Left colon (tissue), 2 donors: ENCODE measurements around the gene MAL. TPM values are rescaled to one million over a fixed set of nuclear protein-coding genes. Genes with fewer than 3 reads are reported as not detected.
A peak's percentile ranks its signal among the peaks of the same experiment; 100 is the strongest.

ENCODE experiments used
- ATAC-seq: fragments of 200-7000 bp; cut with Tn5 transposase; one replicate; pipeline ENCODE4 v1.9.1; 2020; ENCODE audit warnings: mild to moderate bottlenecking, moderate library complexity
- DNase-seq, 2 donors: peaks; one replicate each; pipeline ENCODE4 v3.0.0-alpha.2; 2020
- intact Hi-C, 2 donors: fragments of 100-400 bp; cut with DNase I in 1 of 2; cut with micrococcal nuclease in 1 of 2; formaldehyde crosslinking; loops; one replicate each; pipeline versions ENCODE4 v1.11.2 to v1.14.0; 2022; cut with DNase I, micrococcal nuclease
- long read RNA-seq: library from polyadenylated mRNA; unstranded; transcript quantifications from one replicate; pipeline ENCODE4 v2.0.0, GENCODE V29; 2021
- total RNA-seq, 2 donors: library from RNA; stranded (reverse); fragmentation: NEBNext Ultra II Directional; extraction: Animal tissue kit (Norgen Biotek cat#: 25700); gene quantifications; one replicate each; pipeline ENCODE4 v1.2.1, GENCODE V29; 2021
- donor health status: DM: no; HTN: no; CAD: no.
- donor health status: DM: yes; HTN: yes; CAD: no.

Gene MAL
- 1 to 10 TPM; 1.6 to 4.2 TPM for total RNA-seq
- long read RNA-seq = 0 reads

GRCh38 chr2:95025406-95026319 is at the start of gene MAL:
Gene MAL, plus strand, starts transcription at chr2:95025708. Its CDS starts 85 bp downstream, at chr2:95025793.
- intact Hi-C loops = loop anchor here in 1 of 2 donors (10.0 kb wide), 1 partner anchor 79 kb away; no protein-coding TSS in a partner anchor
- ATAC-seq (peak; percentile 31), DNase-seq (peak in 1 of 2 donors; percentile 20)

- intact Hi-C loops = no loop called here
- ATAC-seq = no peak
- no peak for DNase-seq
These were observed 47.7 kb upstream of the MAL start for GRCh38 chr2:94977826-94978225.

GRCh38 chr2:94978917-94979316 is 46.6 kb upstream of the MAL start:
- DNase-seq = no peak
- ATAC-seq = no peak
- intact Hi-C loops = no loop called here

GRCh38 chr2:94979406-94980375 is 45.8 kb upstream of the MAL start:
- intact Hi-C loops = no loop called here
- no peak for ATAC-seq
- DNase-seq = no peak

GRCh38 chr2:94980406-94980805 is 45.1 kb upstream of the MAL start:
- intact Hi-C loops = no loop called here
- no peak for DNase-seq
- no peak for ATAC-seq

- intact Hi-C loops = no loop called here
- ATAC-seq = no peak
- DNase-seq = no peak
These were observed 43.4 kb upstream of the MAL start for GRCh38 chr2:94982156-94982555.

- DNase-seq (no peak), ATAC-seq (no peak)
- intact Hi-C loops = no loop called here
These were observed 42.8 kb upstream of the MAL start for GRCh38 chr2:94982675-94983074.

- no peak for DNase-seq
- ATAC-seq = no peak
- intact Hi-C loops = no loop called here
These were observed 40.4 kb upstream of the MAL start for GRCh38 chr2:94984964-94985575.

- intact Hi-C loops = no loop called here
- ATAC-seq = no peak
- DNase-seq = no peak
These were observed 39.9 kb upstream of the MAL start for GRCh38 chr2:94985636-94986035.

GRCh38 chr2:94986392-94986963 is 39.0 kb upstream of the MAL start:
- intact Hi-C loops = no loop called here
- peak; percentile 69 for ATAC-seq
- peak in 1 of 2 donors; percentile 65 for DNase-seq

- no peak for ATAC-seq
- intact Hi-C loops = no loop called here
These were observed 38.2 kb upstream of the MAL start for GRCh38 chr2:94987074-94988020.

GRCh38 chr2:94990956-94991355 is 34.6 kb upstream of the MAL start:
- no peak for ATAC-seq
- intact Hi-C loops = no loop called here

More at GRCh38 chr2:94987074-94988020, 38.2 kb upstream of the MAL start:
- DNase-seq = no peak

GRCh38 chr2:94992360-94992759 is 33.1 kb upstream of the MAL start:
- intact Hi-C loops = no loop called here
- ATAC-seq (no peak), DNase-seq (no peak)

More at GRCh38 chr2:94990956-94991355, 34.6 kb upstream of the MAL start:
- no peak for DNase-seq

- intact Hi-C loops = no loop called here
- no peak for ATAC-seq
- DNase-seq = no peak
These were observed 32.1 kb upstream of the MAL start for GRCh38 chr2:94993176-94994062.

- DNase-seq = peak in 1 of 2 donors; percentile 5
- intact Hi-C loops = no loop called here
- no peak for ATAC-seq
These were observed 31.2 kb upstream of the MAL start for GRCh38 chr2:94994063-94994913.
